Glomerular endothelial cell (primary cell): ENCODE measurements around the gene TUFT1. TPM values are rescaled to one million over a fixed set of nuclear protein-coding genes. Genes with fewer than 3 reads are reported as not detected.
"Not testable (repeated sequence)": the region's sequence is repeated elsewhere in the genome, so short reads cannot be mapped to it uniquely, and the experiment has no call there.

ENCODE experiments used
- DNase-seq: peaks from one replicate; pipeline ENCODE4 v3.0.0-alpha.2; 2011; ENCODE audit warnings: low read depth, low spot score; ENCODE audit errors: extremely low read depth
- total RNA-seq: library from RNA; depleted of rRNA; stranded (reverse); fragments of >200 nt; gene quantifications from 2 replicates; pipeline ENCODE4 v1.2.3, GENCODE V29; 2015

The TUFT1 gene
- total RNA-seq, 1 donor from 2014 or later = 5.1 TPM

DNA sequence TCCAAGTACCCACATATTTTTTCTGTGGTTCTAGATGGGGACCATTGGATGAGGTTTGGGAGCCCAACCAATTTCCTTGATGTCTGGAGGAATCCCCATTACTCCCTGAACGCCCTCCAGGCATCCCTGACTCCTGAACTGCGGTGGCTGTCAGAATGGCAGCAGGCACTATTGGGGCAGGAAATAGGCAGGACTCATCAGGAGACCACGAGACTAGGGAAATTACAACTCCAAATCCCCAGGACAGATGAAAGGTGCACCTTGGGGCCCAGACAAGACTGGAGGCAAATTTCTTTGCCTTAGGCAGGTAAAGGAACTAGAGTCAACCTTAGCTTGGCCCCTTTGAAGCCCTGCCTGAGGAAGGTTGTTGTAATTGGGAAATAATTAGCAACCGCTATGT lies 27.8 kb upstream of the TUFT1 start:
- DNase-seq = no peak

GRCh38 chr1:151512801-151513625 lies 27.1 kb upstream of the TUFT1 start:
- DNase-seq = no peak

GRCh38 chr1:151513626-151514121 lies 26.4 kb upstream of the TUFT1 start:
- no peak for DNase-seq

DNA sequence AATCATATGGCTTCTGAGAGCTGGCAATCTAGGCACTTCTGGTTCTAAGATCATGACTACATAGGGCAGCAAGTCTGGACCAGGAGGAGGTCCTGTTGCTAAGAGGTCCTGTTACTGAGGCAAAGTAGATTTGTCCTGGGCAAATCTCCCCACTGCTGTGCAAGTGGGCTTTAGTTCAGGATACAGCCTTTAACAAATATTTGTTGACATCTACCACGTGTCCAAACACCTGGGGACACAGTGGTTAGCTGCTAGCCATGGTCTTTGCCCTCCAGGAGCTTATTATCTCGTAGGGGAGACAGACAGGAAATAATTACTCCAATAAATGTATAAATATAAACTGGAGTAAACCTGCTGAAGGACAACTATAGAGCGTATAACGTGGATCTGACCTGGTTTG lies 25.7 kb upstream of the TUFT1 start:
- no peak for DNase-seq

DNA sequence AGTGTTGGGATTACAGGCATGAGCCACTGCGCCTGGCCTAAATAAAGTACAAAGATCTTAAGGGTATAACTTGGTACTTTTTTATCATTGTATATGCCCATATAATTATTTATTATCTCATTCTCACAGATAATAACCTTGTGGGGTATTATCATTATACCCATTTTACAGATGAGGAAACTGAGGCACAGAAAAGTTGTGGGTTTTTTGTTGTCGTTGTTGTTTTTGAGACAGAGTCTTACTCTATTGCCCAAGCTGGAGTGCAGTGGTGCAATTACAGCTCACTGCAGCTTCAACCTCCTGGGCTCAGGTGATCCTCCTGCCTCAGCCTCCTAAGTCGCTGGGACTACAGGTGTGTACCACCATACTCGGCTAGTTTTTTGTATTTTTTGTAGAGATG lies 24.8 kb upstream of the TUFT1 start:
- DNase-seq = no peak

- no peak for DNase-seq
Measured at GRCh38 chr1:151516031-151516511, 24.0 kb upstream of the TUFT1 start.

DNA sequence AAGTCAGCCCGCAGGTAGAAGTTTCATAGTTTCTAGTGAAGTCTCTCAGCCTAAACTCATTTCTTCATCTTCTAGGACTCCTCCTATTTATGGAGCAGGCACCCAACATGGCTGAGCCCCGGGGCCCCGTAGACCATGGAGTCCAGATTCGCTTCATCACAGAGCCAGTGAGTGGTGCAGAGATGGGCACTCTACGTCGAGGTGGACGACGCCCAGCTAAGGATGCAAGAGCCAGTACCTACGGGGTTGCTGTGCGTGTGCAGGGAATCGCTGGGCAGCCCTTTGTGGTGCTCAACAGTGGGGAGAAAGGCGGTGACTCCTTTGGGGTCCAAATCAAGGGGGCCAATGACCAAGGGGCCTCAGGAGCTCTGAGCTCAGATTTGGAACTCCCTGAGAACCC lies 21.7 kb upstream of the TUFT1 start:
- no peak for DNase-seq

DNA sequence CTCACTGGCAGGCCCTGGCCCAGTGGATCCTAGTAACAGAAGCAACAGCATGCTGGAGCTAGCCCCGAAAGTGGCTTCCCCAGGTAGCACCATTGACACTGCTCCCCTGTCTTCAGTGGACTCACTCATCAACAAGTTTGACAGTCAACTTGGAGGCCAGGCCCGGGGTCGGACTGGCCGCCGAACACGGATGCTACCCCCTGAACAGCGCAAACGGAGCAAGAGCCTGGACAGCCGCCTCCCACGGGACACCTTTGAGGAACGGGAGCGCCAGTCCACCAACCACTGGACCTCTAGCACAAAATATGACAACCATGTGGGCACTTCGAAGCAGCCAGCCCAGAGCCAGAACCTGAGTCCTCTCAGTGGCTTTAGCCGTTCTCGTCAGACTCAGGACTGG lies 21.2 kb upstream of the TUFT1 start:
- no peak for DNase-seq

DNA sequence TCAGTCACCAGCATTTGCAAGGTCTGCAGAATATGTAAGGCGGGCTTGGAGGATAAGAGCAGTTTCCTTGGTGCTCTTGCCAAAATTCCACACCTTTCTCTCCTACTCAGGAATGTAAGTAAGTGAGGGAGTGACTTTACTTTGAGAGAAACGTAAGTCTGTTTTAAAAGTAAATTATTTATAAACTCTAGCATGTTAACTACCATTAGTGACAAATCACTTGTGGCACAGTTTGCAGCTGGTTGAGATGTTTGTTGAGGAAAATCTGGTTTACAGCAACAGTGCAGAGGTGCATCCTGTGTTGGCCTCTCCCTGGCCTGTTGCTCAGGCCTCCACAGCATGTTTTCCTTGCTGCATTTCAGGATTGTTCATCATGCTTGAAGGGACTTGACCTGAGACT lies 20.4 kb upstream of the TUFT1 start:
- DNase-seq = no peak

- no peak for DNase-seq
Measured at GRCh38 chr1:151520359-151520758, 19.8 kb upstream of the TUFT1 start.

DNA sequence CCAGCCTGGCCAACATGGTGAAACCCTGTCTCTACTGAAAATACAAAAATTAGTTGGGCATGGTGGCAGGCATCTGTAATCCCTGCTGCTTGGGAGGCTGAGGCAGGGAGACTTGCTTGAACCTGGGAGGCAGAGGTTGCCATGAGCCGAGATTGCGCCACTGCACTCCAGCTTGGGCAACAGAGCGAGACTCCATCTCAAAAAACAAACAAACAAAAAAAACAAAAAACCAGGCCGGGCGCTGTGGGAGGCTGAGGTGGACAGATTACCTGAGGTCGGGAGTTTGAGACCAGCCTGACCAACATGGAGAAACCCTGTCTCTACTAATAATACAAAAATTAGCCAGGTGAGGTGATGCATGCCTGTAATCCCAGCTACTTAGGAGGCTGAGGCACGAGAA lies 17.7 kb upstream of the TUFT1 start:
- not testable (repeated sequence) for DNase-seq

GRCh38 chr1:151523326-151523725 lies 16.8 kb upstream of the TUFT1 start:
- DNase-seq = no peak

GRCh38 chr1:151524736-151525135 lies 15.4 kb upstream of the TUFT1 start:
- DNase-seq = no peak

- DNase-seq = no peak
Measured at GRCh38 chr1:151526735-151527525, 13.2 kb upstream of the TUFT1 start.

DNA sequence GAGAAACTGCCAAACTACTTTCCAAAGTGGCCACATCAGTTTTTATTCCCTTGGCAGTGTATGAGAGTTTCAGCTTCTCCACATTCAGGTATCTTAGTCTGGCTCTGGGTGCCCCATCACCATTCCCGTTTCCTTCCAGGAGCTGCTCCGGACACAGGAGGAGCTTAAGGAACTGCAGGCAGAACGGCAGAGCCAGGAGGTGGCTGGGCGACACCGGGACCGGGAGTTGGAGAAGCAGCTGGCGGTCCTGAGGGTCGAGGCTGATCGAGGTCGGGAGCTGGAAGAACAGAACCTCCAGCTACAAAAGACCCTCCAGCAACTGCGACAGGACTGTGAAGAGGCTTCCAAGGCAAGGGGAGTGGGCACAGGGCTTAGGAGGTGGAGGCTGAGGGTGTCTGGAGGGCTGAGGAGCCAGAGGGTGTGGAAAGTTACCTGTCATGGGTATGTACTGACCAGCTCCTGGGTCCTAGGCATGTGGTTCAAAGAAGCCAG lies 10.9 kb upstream of the TUFT1 start:
- no peak for DNase-seq

GRCh38 chr1:151529781-151530180 lies 10.3 kb upstream of the TUFT1 start:
- no peak for DNase-seq

- no peak for DNase-seq
Measured at GRCh38 chr1:151530461-151530860, 9.6 kb upstream of the TUFT1 start.

DNA sequence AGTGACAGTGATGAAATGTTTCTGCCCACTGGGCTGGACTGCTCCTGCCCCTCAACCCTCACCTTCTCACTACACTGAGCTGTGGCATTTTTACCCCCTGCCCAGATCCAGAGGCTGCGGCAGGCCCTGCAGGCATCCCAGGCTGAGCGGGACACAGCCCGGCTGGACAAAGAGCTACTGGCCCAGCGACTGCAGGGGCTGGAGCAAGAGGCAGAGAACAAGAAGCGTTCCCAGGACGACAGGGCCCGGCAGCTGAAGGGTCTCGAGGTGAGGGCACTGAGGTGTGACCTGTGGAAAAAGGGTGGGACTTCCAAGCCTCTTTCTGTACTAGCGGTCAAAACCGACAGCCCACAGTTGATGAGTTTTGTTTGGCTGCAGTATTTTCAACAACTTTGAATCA lies 6.2 kb upstream of the TUFT1 start:
- DNase-seq = no peak

GRCh38 chr1:151534662-151535278 lies 5.3 kb upstream of the TUFT1 start:
- DNase-seq = no peak

GRCh38 chr1:151535326-151536271 lies 4.5 kb upstream of the TUFT1 start:
- DNase-seq = no peak
